GM10248 (cell line): Measurements from ENCODE around the gene CEP57.

Source experiments
- CTCF ChIA-PET: fragments of 300-600 bp; sonication (Branson Sonifier 250); formaldehyde crosslinking; extraction: SDS; loops from one replicate; lab custom pipeline; 2021; ENCODE audit warnings: antibody characterized with exemption; lab: Yijun Ruan, JAX
- POLR2A ChIA-PET: fragments of 350-650 bp; sonication (Branson Sonifier 250); formaldehyde crosslinking; extraction: SDS; loops from one replicate; lab custom pipeline; 2020; ENCODE audit warnings: antibody characterized with exemption; lab: Yijun Ruan, JAX
- DNase-seq: peaks from one replicate; pipeline ENCODE4 v3.0.0; 2012; ENCODE audit errors: extremely low spot score
- CTCF ChIP-seq: IDR thresholded peaks from 2 replicates; pipeline ENCODE4 v1.5.1; 2012; ENCODE audit warnings: mild to moderate bottlenecking, low read depth; ENCODE audit errors: extremely low read depth, missing control alignments, control extremely low read depth

Gene CEP57

GRCh38 chr11:95766701-95767100 is 23.6 kb upstream of the CEP57 start:
- CTCF ChIA-PET, result interaction anchor here (0.8 to 12.9 kb wide), 5 partner anchors 12 to 616 kb away, joined by 3 to 263 read pairs (median 3); partner anchors contain the start of gene SESN3
- DNase-seq, result no peak
- no peak for TF ChIP-seq CTCF
- POLR2A ChIA-PET, result no interaction called here

- TF ChIP-seq CTCF, result no peak
- ChIA-PET CTCF (interaction anchor here (1.0 to 12.9 kb wide), 5 partner anchors 9 to 616 kb away, joined by 3 to 263 read pairs (median 5); partner anchors contain the start of gene FAM76B), POLR2A (no interaction called here)
- DNase-seq, result no peak
Measured at GRCh38 chr11:95767498-95767897, 22.8 kb upstream of the CEP57 start.

GRCh38 chr11:95768521-95768920 is 21.8 kb upstream of the CEP57 start:
- no peak for TF ChIP-seq CTCF
- no peak for DNase-seq
- ChIA-PET CTCF (interaction anchor here (1.2 to 12.9 kb wide), 6 partner anchors 10 to 618 kb away, joined by 3 to 263 read pairs (median 5); no protein-coding TSS in a partner anchor), POLR2A (no interaction called here)

- POLR2A ChIA-PET, result no interaction called here
- TF ChIP-seq CTCF, result no peak
- DNase-seq, result no peak
- CTCF ChIA-PET, result no interaction called here
Measured at GRCh38 chr11:95776859-95777258, 13.4 kb upstream of the CEP57 start.

- POLR2A ChIA-PET, result interaction anchor here (0.5 kb wide), 1 partner anchor 13 kb away, joined by 8 read pairs; no protein-coding TSS in a partner anchor
- no peak for DNase-seq
- CTCF ChIA-PET, result interaction anchor here (1.4 to 4.1 kb wide), 2 partner anchors 10 to 13 kb away, joined by 3 to 18 read pairs; partner anchors contain the start of gene FAM76B
- TF ChIP-seq CTCF, result no peak
Measured at GRCh38 chr11:95778699-95779098, 11.6 kb upstream of the CEP57 start.

GRCh38 chr11:95780544-95780943 is 9.8 kb upstream of the CEP57 start:
- ChIA-PET CTCF (interaction anchor here (1.3 to 4.1 kb wide), 4 partner anchors 8 to 626 kb away, joined by 3 to 18 read pairs (median 4); partner anchors contain the start of gene FAM76B), POLR2A (no interaction called here)
- no peak for DNase-seq
- TF ChIP-seq CTCF, result no peak
